Hepatocyte (in vitro differentiated cells): Measurements from ENCODE around the gene TMEM121. TPM values are rescaled to one million over a fixed set of nuclear protein-coding genes. Genes with fewer than 3 reads are reported as not detected.
"Not testable (repeated sequence)": the region's sequence is repeated elsewhere in the genome, so short reads cannot be mapped to it uniquely, and the experiment has no call there.

Experiments
- DNase-seq: peaks from one replicate; pipeline ENCODE4 v3.0.0-alpha.2; 2016; ENCODE audit warnings: low spot score
- H2AFZ ChIP-seq: fragments of 200-600 bp; sonication (generic); 2 replicates; pipeline ENCODE4 v1.6.0; 2016; ENCODE audit warnings: antibody characterized with exemption, mild to moderate bottlenecking
- H3K27ac ChIP-seq: fragments of 200-600 bp; sonication (generic); 2 replicates; pipeline ENCODE4 v1.5.1; 2016; ENCODE audit warnings: mild to moderate bottlenecking
- H3K27me3 ChIP-seq: fragments of 200-600 bp; sonication (generic); 2 replicates; pipeline ENCODE4 v1.6.1; 2016
- H3K36me3 ChIP-seq: fragments of 200-600 bp; sonication (generic); replicated peaks from 2 replicates; pipeline ENCODE4 v1.5.1; 2016; ENCODE audit warnings: low read depth; ENCODE audit not compliant: insufficient read depth
- H3K4me1 ChIP-seq: fragments of 200-600 bp; sonication (generic); 2 replicates; pipeline ENCODE4 v1.5.1; 2016; ENCODE audit warnings: mild to moderate bottlenecking, moderate library complexity; ENCODE audit not compliant: insufficient read depth
- H3K4me2 ChIP-seq: fragments of 200-600 bp; sonication (generic); 2 replicates; pipeline ENCODE4 v1.6.0; 2016
- H3K4me3 ChIP-seq: fragments of 200-600 bp; sonication (generic); 2 replicates; pipeline ENCODE4 v1.5.1; 2016; ENCODE audit warnings: mild to moderate bottlenecking
- H3K79me2 ChIP-seq: fragments of 200-600 bp; sonication (generic); 2 replicates; pipeline ENCODE4 v1.6.0; 2017; ENCODE audit warnings: mild to moderate bottlenecking
- H3K9me2 ChIP-seq: fragments of 200-600 bp; sonication (generic); replicated peaks from 2 replicates; pipeline ENCODE4 v1.6.0; 2017; ENCODE audit warnings: mild to moderate bottlenecking; ENCODE audit not compliant: insufficient read depth
- H3K9me3 ChIP-seq: fragments of 200-600 bp; sonication (generic); 2 replicates; pipeline ENCODE4 v1.5.1; 2016; ENCODE audit warnings: low read depth, mild to moderate bottlenecking
- H4K20me1 ChIP-seq: fragments of 200-600 bp; sonication (generic); 2 replicates; pipeline ENCODE4 v1.6.0; 2016; ENCODE audit warnings: mild to moderate bottlenecking; ENCODE audit not compliant: insufficient read depth, poor library complexity, severe bottlenecking
- EZH2 ChIP-seq: fragments of 200-600 bp; sonication (generic); IDR thresholded peaks from 2 replicates; pipeline ENCODE4 v1.6.1; 2016; ENCODE audit warnings: antibody characterized with exemption, mild to moderate bottlenecking, borderline replicate concordance
- EZH2phosphoT487 ChIP-seq: fragments of 200-600 bp; sonication (generic); IDR thresholded peaks from one replicate; pipeline ENCODE4 v1.6.1; 2018; ENCODE audit warnings: antibody characterized with exemption, mild to moderate bottlenecking, low read depth, moderate library complexity; ENCODE audit not compliant: unreplicated experiment, severe bottlenecking
- WGBS: methylation state at CpG from one replicate; pipeline ENCODE4 v1.1.6; 2016; ENCODE audit warnings: low lambda C conversion rate; ENCODE audit errors: missing lambda C conversion rate; 5-methylcytosine and 5-hydroxymethylcytosine counted together
- polyA plus RNA-seq: library from polyadenylated mRNA; unstranded; fragments of >200 nt; fragmentation: Nextera tagmentation; extraction: Ambion mirVana; gene quantifications from 2 replicates; pipeline ENCODE4 v1.2.1, GENCODE V29; 2016
- total RNA-seq: library from RNA; depleted of rRNA; stranded (reverse); fragments of >200 nt; gene quantifications from 2 replicates; pipeline ENCODE4 v1.2.3, GENCODE V29; 2014
- TF ChIP-seq, protein P1 (sequence below): fragments of 200-600 bp; sonication (generic); IDR thresholded peaks from 2 replicates; pipeline ENCODE4 v1.5.1; 2016; ENCODE audit warnings: antibody characterized with exemption, mild to moderate bottlenecking; ENCODE audit not compliant: poor library complexity

The TMEM121 gene
- total and polyA plus RNA-seq, 2 experiments from 2014 or later: 3.0 to 5.8 TPM

DNA sequence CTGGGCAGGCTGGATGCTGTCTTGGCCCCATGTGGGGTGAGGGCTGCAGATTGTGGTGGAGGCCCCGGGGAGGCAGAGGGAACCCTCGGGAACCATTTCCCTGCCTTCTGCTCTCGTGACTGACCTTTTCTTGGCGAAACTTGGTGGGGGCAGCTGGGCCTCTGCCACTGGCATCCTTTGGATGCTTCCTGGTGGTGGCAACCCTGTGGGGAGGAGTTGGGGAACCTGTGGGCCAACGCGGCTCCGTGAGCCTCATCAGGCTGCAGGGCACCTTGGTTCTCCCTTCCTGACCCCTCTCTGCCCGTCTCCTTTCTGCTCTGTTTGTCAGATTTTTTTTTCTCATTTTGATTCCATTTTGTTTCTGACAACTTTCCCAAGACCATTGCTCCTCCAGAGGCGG lies 14.4 kb downstream of the TMEM121 start:
- 73% methylated on average over 9 of the region's 9 CpGs for WGBS

GRCh38 chr14:105541218-105541875 lies 15.0 kb downstream of the TMEM121 start:
- Histone ChIP-seq H3K79me2 (no peaks in the 10 kb centered on the region), H3K4me1 (no peaks in the 10 kb centered on the region), H3K9me2 (no peaks in the 10 kb centered on the region), H3K9me3 (no peaks in the 10 kb centered on the region), H3K27me3 (no peaks in the 10 kb centered on the region), H3K4me2 (no peak overlapping the region), H3K27ac (no peak overlapping the region), H2AFZ (no peak overlapping the region), H3K4me3 (no peak overlapping the region), H4K20me1 (no peaks in the 10 kb centered on the region), H3K36me3 (no peaks in the 10 kb centered on the region)
- no peak for DNase-seq
- 85% methylated on average over 19 of the region's 19 CpGs for WGBS
- no peak for TF ChIP-seq EZH2
- no peak for TF ChIP-seq EZH2phosphoT487
- TF ChIP-seq, protein P1, sequence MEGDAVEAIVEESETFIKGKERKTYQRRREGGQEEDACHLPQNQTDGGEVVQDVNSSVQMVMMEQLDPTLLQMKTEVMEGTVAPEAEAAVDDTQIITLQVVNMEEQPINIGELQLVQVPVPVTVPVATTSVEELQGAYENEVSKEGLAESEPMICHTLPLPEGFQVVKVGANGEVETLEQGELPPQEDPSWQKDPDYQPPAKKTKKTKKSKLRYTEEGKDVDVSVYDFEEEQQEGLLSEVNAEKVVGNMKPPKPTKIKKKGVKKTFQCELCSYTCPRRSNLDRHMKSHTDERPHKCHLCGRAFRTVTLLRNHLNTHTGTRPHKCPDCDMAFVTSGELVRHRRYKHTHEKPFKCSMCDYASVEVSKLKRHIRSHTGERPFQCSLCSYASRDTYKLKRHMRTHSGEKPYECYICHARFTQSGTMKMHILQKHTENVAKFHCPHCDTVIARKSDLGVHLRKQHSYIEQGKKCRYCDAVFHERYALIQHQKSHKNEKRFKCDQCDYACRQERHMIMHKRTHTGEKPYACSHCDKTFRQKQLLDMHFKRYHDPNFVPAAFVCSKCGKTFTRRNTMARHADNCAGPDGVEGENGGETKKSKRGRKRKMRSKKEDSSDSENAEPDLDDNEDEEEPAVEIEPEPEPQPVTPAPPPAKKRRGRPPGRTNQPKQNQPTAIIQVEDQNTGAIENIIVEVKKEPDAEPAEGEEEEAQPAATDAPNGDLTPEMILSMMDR: no peak

More for the DNA sequence above, 14.4 kb downstream of the TMEM121 start:
- Histone ChIP-seq H3K36me3 (no peaks in the 10 kb centered on the region), H3K27ac (no peak overlapping the region), H3K27me3 (no peaks in the 10 kb centered on the region), H3K4me3 (no peak overlapping the region), H3K9me3 (no peaks in the 10 kb centered on the region), H4K20me1 (no peaks in the 10 kb centered on the region), H3K4me2 (no peak overlapping the region), H3K4me1 (no peaks in the 10 kb centered on the region), H2AFZ (no peak overlapping the region), H3K79me2 (no peaks in the 10 kb centered on the region), H3K9me2 (no peaks in the 10 kb centered on the region)
- no peak for TF ChIP-seq EZH2phosphoT487
- TF ChIP-seq EZH2: no peak
- TF ChIP-seq, protein P1: no peak
- DNase-seq: no peak

DNA sequence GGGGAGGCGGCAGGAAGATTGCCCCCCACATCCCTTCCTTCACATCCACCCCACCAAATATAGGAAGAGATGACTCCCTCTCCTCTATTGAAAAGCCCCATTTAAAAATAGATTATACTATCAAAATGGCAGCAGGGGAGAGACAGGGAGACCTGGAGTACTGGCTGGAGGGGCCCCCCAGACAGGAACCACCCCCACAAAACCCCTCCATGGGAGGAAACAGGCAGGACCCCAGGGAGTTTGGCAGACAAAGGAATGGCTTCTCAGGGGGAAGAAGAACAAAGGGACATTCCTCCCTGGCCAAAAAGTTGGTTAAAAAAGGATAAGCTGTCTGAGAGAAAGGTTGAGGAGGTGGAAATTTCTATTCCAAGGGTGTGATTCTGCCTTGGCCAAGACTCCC lies 19.3 kb downstream of the TMEM121 start:
- H4K20me1 ChIP-seq, H3K9me3 ChIP-seq, H3K79me2 ChIP-seq, H3K4me3 ChIP-seq, H3K36me3 ChIP-seq, H3K4me2 ChIP-seq, H3K27me3 ChIP-seq, H3K27ac ChIP-seq, H3K9me2 ChIP-seq, DNase-seq, H3K4me1 ChIP-seq, H2AFZ ChIP-seq: not testable (repeated sequence)
- WGBS: 50% methylated on average over 1 of the region's 1 CpG

- not testable (repeated sequence) for H3K9me3 ChIP-seq, H3K27me3 ChIP-seq, DNase-seq
These were observed 20.0 kb downstream of the TMEM121 start for GRCh38 chr14:105546410-105546809.

GRCh38 chr14:105547072-105547471 lies 20.7 kb downstream of the TMEM121 start:
- H2AFZ ChIP-seq, H3K4me2 ChIP-seq, H3K27me3 ChIP-seq: not testable (repeated sequence)

More at GRCh38 chr14:105546410-105546809, 20.0 kb downstream of the TMEM121 start:
- not testable (repeated sequence) for H4K20me1 ChIP-seq, H3K79me2 ChIP-seq, H3K9me2 ChIP-seq, H3K4me3 ChIP-seq, H3K36me3 ChIP-seq, H3K4me1 ChIP-seq, H3K27ac ChIP-seq, H3K4me2 ChIP-seq, H2AFZ ChIP-seq
- WGBS: 92% methylated on average over 8 of the region's 20 CpGs

More at GRCh38 chr14:105547072-105547471, 20.7 kb downstream of the TMEM121 start:
- not testable (repeated sequence) for H3K4me3 ChIP-seq, H3K9me3 ChIP-seq, DNase-seq, H3K36me3 ChIP-seq, H3K9me2 ChIP-seq, H3K4me1 ChIP-seq, H3K79me2 ChIP-seq, H4K20me1 ChIP-seq, H3K27ac ChIP-seq
- 91% methylated on average over 15 of the region's 24 CpGs for WGBS
